Measurements from ENCODE around the gene CAPN9.
"Not testable (repeated sequence)": the region's sequence is repeated elsewhere in the genome, so short reads cannot be mapped to it uniquely, and the experiment has no call there.

The CAPN9 gene

GRCh38 chr1:230746617-230747016 lies 571 bp upstream of the CAPN9 start:
- no peak for DNase-seq (ENCODE audit: low spot score)

- no peak for DNase-seq (ENCODE audit: low spot score)
Observed at GRCh38 chr1:230747890-230748800, 957 bp downstream of the CAPN9 start.

- no peak for DNase-seq (ENCODE audit: low spot score)
Observed at GRCh38 chr1:230749150-230749549, 2.0 kb downstream of the CAPN9 start.

DNA sequence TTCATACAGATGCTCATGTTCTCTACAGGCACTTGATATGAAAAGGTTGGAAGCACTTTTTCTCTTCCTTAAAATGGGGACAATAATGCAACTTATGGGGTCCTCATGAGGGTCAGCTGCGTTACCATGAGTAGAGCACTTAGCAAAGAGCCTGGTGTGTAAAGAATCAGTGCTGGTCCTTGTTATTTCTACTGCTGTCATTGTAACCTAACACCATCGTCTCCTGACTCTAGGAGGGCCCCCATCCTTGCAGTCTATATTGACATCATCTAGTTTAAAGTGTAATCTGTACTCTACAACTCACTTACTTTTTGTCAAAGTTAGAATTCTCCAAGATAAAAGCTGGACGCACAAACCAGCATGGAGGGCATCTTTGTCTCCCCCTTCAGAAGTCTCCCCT lies 2.4 kb downstream of the CAPN9 start:
- no peak for DNase-seq (ENCODE audit: low spot score)

GRCh38 chr1:230750576-230750975 lies 3.4 kb downstream of the CAPN9 start:
- no peak for DNase-seq (ENCODE audit: low spot score)

DNA sequence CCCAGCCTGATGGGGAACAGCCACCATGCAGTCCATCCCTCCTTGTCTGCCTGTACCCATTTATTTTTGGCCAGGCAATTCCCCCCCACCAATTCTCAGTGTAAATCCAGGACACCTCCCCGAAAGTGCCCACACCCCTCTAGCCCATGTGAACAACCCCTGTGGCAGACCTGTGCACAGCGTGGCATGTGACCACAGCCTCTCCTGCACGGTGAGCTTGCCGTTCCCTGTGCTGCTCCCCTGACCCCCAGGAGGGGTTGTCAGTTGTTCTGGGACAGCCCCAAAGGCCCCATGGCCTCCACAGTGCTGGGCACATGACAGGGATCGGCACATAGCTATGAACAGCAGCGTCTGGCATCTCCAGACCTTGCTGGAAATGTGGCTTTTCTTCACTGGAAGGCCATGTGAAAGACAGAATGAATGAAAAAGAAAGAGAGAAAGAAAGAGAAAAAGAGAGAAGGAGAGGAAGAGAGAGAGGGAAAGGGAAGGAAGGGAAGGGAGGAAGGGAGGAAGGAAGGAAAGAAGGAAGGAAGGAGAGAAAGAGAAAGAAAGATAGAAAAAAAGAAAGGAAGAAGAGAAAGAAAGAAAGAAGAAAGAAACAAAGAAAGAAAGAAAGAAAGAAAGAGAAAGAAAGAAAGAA lies 3.9 kb downstream of the CAPN9 start:
- DNase-seq (ENCODE audit: low spot score), result no peak

- DNase-seq (ENCODE audit: low spot score), result peak; percentile 87
Observed at GRCh38 chr1:230752407-230752806, 5.2 kb downstream of the CAPN9 start.

- DNase-seq (ENCODE audit: low spot score), result no peak
Observed at GRCh38 chr1:230753191-230753585, 6.0 kb downstream of the CAPN9 start.

- no peak for DNase-seq (ENCODE audit: low spot score)
Observed at GRCh38 chr1:230753586-230754251, 6.5 kb downstream of the CAPN9 start.

DNA sequence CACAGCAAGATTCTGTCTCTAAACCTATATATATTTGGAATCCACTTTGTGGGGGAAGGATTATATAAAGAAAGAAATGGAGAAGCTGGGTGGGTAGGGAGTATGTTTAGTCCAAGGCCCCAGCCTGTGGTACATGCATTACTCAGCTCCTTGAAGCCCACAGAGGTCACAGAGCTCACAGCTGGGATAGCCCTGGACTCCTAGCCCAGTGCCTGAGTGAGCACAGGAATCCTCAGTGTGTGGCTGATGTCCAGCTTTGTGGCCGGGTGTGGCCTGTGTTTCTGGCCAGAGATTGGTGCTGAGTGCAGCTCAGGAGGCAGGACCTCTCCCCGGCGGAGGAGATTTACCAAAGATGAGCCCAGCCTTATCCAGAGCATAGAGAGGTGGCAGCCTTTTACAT lies 7.6 kb downstream of the CAPN9 start:
- DNase-seq (ENCODE audit: low spot score), result no peak

GRCh38 chr1:230757856-230758708 lies 10.9 kb downstream of the CAPN9 start:
- no peak for DNase-seq (ENCODE audit: low spot score)

DNA sequence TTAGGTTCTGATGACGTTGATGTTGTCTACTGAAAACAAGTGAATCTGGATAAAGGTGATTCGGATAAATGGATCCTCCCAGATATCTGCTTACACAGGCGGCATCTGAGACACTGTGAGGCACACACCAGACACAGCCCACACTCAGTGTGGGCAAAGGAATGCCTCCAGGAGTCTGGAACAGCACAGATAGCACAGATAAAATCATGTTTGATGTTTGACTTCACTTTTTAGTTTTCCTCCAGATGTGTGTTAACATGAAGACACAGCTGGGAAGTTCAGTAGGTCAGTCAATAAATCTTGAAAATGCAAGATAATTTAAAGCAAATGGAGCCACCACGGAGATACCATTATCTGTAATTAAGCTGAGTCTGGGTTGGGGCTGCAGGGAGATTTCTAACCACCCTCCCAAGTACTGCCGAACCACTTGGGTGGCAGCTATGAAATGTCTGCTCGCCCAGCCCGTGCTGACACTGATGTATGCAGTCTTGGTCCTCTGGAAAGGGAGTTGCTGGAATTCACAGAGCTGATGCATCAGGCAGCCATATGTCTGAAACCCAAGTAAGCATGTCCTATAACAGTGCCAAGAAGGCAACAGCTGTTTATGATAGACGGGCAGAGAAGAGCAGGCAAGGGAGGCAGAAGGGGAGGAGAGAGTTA lies 11.7 kb downstream of the CAPN9 start:
- DNase-seq (ENCODE audit: low spot score), result no peak

DNA sequence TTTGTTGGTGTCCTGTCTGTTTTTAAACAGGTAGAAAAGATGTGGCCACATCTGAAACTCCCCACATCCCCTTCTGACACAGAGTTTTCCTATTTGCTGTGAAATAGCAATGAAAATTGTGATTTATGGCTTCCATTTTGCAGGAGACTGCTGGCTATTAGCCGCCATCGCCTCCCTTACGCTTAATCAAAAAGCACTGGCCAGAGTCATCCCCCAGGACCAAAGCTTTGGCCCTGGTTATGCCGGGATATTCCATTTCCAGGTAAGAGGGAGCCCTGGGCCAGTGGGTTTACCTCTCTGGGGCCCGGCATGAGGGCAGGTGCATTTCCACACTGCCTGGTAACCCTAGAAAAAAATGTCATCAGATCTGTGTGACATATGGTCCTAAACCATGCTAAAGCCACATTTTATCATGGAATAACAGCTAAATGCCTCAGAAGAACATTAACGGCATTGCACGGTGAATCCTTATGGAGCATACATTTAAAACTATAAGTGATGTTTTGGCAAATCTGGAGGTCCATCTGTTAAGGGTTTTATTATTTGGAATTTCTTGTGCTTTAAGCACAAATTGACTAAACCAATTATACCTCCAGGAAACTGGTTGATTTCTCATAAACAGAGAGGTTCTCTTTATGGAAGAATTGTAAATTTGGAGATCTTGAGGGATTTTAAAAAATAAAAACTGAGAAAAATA lies 12.3 kb downstream of the CAPN9 start:
- no peak for DNase-seq (ENCODE audit: low spot score)

DNA sequence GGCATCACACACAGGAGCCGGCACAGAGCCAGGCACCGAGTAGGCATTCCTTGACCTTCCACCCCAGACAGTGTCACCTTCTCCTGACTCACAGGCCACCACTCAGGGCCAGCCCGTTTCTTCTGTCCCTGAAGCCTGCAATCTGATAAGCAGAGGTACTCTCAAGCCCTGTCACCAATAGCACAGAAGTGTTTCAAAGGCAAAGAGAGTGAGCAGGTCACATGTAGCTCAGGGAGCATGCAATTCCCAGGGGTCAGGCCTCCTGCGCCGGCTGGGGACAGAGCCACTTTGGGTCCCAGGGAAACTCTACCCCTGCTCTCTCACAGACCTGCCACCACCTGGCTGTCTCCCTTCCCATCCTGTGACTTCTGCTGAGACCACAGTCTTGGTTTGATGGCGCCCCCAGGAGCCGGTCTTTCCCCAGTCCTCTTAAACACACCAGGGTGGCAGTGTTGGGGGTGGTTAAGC lies 13.2 kb downstream of the CAPN9 start:
- DNase-seq (ENCODE audit: low spot score), result no peak

GRCh38 chr1:230761443-230762167 lies 14.4 kb downstream of the CAPN9 start:
- DNase-seq (ENCODE audit: low spot score), result no peak

DNA sequence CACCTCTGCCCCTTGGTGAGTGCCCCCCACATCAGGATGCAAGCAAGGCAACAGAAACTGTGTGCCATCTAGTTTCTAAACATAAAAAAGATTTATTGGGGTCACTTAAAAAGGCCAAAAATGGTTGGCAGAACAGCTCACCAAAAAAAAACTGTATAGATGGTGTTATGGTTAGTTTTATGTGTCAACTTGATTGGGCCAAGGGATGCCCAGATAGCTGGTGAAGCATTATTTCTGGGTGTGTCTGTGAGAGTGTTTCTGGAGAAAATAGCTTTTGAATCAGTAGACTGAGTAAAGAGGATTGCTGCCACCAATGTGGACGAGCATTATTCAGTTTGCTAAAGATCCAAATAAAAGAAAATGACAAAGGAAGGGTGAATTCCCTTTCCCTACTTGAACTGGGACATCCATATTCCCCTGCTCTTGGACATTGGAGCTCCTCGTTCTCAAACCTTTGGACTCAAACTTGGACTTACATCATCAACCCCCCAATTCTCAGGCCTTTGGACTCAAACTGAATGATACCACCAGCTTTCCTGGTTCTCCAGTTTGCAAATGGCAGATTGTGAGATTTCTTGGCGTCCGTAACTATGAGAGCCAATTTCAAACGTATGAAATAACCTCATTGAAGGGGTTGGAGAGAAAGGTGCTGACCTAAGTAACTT lies 16.9 kb downstream of the CAPN9 start:
- DNase-seq (ENCODE audit: low spot score), result no peak

GRCh38 chr1:230766318-230766717 lies 19.1 kb downstream of the CAPN9 start:
- no peak for DNase-seq (ENCODE audit: low spot score)

GRCh38 chr1:230767859-230768612 lies 20.8 kb downstream of the CAPN9 start:
- not testable (repeated sequence) for DNase-seq (ENCODE audit: low spot score)
